GM12875 (cell line): ENCODE measurements around the gene TACR1.

Experiments used
- H3K4me3 ChIP-seq: one replicate; pipeline ENCODE4 v1.5.1; 2011; ENCODE audit warnings: low read depth, low read length, control low read depth
- TF ChIP-seq, protein P1 (sequence below): IDR thresholded peaks from 2 replicates; pipeline ENCODE4 v1.5.1; 2011; ENCODE audit warnings: low read depth, mild to moderate bottlenecking, control low read depth, inconsistent platforms, low read length, moderate library complexity, borderline replicate concordance; ENCODE audit not compliant: insufficient read depth

The TACR1 gene

DNA sequence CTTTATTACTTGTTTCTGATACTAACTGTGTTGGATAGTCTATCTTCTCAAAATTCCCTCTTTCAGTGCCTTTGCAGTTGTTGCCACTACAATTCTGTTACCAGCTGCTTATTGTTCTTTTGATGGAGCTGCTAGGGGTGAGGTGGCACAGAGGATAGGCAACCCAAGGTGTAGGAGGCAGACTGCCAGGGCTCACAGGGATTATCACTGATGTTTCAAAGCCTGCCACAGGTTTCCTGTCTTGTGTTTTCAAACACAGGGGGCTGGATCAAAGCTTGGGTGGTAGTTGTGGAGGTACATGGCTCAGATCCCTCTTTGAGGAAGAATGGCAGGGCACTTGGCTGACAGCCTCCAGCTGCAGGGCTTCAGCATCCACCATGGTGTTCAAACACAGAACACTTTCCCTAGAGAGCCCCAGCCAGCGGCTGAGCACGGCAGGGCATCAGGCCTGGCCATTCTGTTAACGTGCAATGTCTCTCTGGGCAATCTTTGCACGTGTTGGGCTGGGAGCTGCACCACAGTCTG lies 153.7 kb downstream of the TACR1 start:
- TF ChIP-seq, protein P1, sequence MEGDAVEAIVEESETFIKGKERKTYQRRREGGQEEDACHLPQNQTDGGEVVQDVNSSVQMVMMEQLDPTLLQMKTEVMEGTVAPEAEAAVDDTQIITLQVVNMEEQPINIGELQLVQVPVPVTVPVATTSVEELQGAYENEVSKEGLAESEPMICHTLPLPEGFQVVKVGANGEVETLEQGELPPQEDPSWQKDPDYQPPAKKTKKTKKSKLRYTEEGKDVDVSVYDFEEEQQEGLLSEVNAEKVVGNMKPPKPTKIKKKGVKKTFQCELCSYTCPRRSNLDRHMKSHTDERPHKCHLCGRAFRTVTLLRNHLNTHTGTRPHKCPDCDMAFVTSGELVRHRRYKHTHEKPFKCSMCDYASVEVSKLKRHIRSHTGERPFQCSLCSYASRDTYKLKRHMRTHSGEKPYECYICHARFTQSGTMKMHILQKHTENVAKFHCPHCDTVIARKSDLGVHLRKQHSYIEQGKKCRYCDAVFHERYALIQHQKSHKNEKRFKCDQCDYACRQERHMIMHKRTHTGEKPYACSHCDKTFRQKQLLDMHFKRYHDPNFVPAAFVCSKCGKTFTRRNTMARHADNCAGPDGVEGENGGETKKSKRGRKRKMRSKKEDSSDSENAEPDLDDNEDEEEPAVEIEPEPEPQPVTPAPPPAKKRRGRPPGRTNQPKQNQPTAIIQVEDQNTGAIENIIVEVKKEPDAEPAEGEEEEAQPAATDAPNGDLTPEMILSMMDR, result no peak
- no peak overlapping the region for H3K4me3 ChIP-seq

DNA sequence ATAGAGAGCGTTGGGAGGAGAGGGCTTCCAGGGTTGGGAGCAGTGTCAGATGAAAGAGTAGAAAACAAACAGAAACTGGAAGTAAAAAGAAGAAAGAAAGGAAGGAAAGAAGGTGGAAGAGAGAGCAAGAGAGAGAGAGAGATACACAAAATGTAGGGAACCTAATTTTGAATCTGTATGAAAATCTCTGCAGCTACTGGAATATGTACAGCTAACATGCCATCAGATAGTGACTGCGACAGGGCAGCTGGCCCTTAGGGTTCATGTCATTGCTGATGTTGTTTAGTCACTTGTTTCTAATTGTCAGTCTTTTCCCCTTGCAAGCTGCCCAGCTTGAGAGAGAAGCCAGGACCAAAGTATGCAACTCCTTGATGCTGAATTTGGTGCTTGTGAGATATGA lies 155.0 kb downstream of the TACR1 start:
- no peak overlapping the region for H3K4me3 ChIP-seq
- TF ChIP-seq, protein P1, result no peak

DNA sequence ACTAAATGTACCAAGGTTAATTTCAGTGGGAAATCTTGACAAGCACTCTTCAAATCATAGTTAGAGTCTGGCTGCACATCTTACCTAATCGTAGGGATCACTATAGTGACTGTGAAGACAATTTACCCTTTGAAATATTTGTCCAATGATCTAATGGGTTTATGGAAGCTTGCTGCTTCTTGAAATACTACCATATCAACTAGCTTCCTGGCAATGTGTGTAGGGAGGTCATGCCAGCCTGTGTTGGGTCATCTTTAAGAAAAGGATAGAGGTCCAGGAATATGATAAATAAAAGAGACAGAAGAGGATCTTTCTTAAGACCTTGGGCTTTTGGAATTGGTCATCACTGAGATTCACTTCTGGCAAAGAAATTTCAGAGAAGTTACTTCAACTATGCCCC lies 156.5 kb downstream of the TACR1 start:
- TF ChIP-seq, protein P1, result no peak
- H3K4me3 ChIP-seq, result no peak overlapping the region

DNA sequence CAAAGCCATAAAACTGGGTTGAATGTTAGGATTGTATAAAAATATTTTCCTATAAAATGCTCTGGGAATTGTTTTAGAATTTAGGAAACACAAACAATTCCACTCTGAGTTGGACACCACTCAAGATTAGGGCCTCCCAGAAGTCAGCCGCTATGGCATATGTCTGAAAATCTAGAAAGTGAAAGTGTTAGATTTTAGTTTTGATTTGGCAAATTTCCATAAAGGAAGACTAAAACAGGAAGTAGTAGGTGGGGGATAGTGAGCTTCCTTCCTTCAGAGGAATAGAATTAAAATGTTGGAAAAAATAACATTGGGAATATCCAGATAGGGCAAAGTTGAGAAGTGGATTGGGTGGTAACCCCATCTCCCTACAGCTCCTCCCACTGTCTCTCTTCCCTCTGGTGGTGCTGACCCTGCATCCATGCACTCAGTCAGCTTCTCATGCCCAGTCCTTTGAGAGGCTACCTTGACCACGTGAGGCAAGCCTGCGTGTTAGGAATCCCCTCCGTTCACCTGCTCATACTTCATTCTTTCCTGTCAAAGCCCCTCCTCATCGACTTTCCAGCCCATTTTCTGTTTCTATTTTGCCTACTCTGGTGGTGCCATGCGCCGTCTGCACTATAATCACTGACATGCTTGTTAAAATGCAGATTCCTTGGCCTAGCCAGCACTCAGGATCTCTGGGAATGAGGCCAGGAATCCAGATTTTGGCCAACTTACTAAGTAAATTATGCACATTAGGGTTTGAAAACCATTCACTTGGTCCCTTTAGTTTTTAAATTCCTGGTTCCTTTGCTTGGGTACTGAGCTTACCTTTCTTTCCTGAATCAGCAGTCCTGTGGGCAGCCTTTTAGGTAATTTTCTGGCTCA lies 157.4 kb downstream of the TACR1 start:
- TF ChIP-seq, protein P1, result no peak
- H3K4me3 ChIP-seq, result no peak overlapping the region

DNA sequence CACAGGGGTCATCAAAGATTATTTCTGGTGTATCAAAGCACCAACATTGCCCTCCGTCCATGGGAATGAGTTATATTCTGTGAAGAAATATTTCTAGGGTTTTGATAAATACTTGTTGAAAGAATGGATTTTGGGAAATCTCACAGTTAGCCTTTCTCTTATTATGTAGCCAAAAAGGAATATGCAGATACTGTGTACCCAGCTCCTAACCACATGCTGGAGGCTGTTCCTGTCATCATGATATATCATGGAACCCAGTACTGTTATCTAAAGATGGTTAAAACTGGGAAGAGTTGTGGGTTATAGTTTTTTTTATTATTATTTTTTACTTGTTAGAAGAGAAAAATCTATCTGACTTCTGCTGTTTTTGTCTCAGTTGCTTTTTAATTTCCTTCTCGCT lies 158.1 kb downstream of the TACR1 start:
- H3K4me3 ChIP-seq, result no peak overlapping the region
- TF ChIP-seq, protein P1, result no peak

DNA sequence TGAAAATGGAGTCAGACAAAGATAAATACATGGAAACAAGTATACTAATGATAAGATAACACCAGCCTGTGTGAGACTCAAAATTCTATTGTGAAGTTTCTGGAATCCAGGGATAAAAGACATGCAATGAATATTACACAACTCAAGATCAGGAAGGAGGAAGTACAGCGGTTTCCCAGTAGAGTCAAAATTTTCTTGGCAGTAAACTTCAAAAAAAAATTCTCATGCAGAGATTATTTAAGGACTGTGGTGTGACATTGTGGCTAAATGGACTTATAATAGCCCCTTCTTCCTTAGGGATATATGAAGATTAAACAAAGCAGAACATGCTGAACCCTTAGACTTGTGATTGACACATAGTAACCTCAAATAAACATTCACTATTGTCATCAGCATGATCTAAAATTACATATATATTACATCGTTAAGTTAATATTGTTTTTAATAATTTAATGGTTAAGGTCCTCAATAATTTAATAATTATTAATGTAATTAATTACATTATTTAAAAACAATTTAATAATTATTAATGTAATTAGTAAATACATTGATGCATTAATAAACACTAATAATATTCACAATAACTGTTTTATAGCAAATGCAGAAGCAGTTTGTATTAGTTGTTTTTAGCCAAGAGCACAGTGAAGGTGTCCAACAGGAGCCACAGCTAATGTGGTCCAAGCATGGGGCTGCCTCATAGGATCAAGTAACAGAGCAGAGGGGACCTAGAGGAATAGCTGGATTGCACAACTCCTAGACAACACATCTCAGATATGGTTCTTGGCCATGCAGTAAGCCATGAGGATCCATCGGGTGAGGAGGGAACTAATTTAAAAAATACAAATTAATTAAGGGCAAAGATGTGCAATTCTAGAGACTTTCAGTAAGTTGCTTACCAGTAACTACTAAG lies 163.6 kb downstream of the TACR1 start:
- no peak overlapping the region for H3K4me3 ChIP-seq
- TF ChIP-seq, protein P1, result no peak

DNA sequence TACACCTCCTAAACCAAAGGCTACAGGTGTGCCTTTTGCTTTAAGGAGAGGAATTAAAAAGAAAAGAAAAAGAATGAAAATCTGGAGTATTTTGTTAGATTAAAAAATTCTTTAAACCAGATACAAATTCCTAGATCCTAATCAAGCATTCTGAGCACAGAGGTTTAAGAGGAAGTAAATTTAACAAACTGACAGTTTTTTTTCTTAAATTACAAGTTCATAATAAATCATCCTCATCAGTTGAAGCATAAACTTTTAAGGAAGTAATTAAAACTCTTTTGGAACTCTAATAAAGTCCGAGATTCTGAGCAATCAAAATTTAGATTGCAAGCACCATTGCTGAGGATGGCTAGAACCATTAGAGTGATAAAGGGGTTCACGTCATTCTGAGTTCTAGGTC lies 165.8 kb downstream of the TACR1 start:
- TF ChIP-seq, protein P1, result no peak
- H3K4me3 ChIP-seq, result no peak overlapping the region
